Neural cell (in vitro differentiated cells): ENCODE data around the gene ARHGEF10L. TPM values are rescaled to one million over a fixed set of nuclear protein-coding genes. Genes with fewer than 3 reads are reported as not detected.

ENCODE experiments used
- H2AFZ ChIP-seq: fragments of 200-600, 300-800 bp; sonication (generic), shearing (Covaris generic); 2 replicates; pipeline ENCODE4 v1.6.0; 2014; ENCODE audit warnings: low read depth, mild to moderate bottlenecking, antibody characterized with exemption, low read length, moderate library complexity
- H3F3A ChIP-seq: fragments of 200-600 bp; shearing (Covaris generic); 2 replicates; pipeline ENCODE4 v1.6.1; 2016; ENCODE audit warnings: mild to moderate bottlenecking, moderate library complexity, mixed read lengths, antibody characterized with exemption, low read length; ENCODE audit not compliant: insufficient read depth, poor library complexity, severe bottlenecking
- H3K27ac ChIP-seq: fragments of 200-600, 300-800 bp; sonication (generic), shearing (Covaris generic); 2 replicates; pipeline ENCODE4 v1.5.1; 2014; ENCODE audit warnings: mild to moderate bottlenecking, low read length, moderate library complexity
- H3K27me3 ChIP-seq: fragments of 300-800, 200-600 bp; sonication (generic), shearing (Covaris generic); 2 replicates; pipeline ENCODE4 v1.6.0; 2014; ENCODE audit warnings: mild to moderate bottlenecking, low read depth, low read length, moderate library complexity; ENCODE audit not compliant: insufficient read depth
- H3K36me3 ChIP-seq: fragments of 300-800, 200-600 bp; sonication (generic), shearing (Covaris generic); 2 replicates; pipeline ENCODE4 v1.5.1; 2014; ENCODE audit warnings: mild to moderate bottlenecking, antibody characterized with exemption, low read length, moderate library complexity; ENCODE audit not compliant: insufficient read depth
- H3K4me2 ChIP-seq: fragments of 300-800, 200-600 bp; sonication (generic), shearing (Covaris generic); 2 replicates; pipeline ENCODE4 v1.6.0; 2014; ENCODE audit warnings: mild to moderate bottlenecking, low read length
- H3K4me3 ChIP-seq: fragments of 300-800, 200-600 bp; sonication (generic), shearing (Covaris generic); 2 replicates; pipeline ENCODE4 v1.5.1; 2014; ENCODE audit warnings: mild to moderate bottlenecking, low read length, moderate library complexity
- H3K79me2 ChIP-seq: fragments of 200-600 bp; shearing (Covaris generic); replicated peaks from 2 replicates; pipeline ENCODE4 v1.6.0; 2014; ENCODE audit warnings: mild to moderate bottlenecking, low read length, moderate library complexity; ENCODE audit not compliant: insufficient read depth
- H3K9ac ChIP-seq: fragments of 300-800, 200-600 bp; sonication (generic), shearing (Covaris generic); 2 replicates; pipeline ENCODE4 v1.6.1; 2016; ENCODE audit warnings: mild to moderate bottlenecking, low read length, mixed read lengths
- H3K9me2 ChIP-seq: fragments of 200-600 bp; shearing (Covaris generic); 2 replicates; pipeline ENCODE4 v1.6.1; 2016; ENCODE audit warnings: mild to moderate bottlenecking, low read length, mixed read lengths; ENCODE audit not compliant: insufficient read depth
- H3K9me3 ChIP-seq: fragments of 200-600, 300-800 bp; sonication (generic), shearing (Covaris generic); 2 replicates; pipeline ENCODE4 v1.6.1; 2016; ENCODE audit warnings: mild to moderate bottlenecking, mixed run types, low read length, moderate library complexity, mixed read lengths
- H4K20me1 ChIP-seq: fragments of 200-600 bp; shearing (Covaris generic); 2 replicates; pipeline ENCODE4 v1.6.1; 2016; ENCODE audit warnings: mild to moderate bottlenecking, mixed run types; ENCODE audit not compliant: insufficient read depth
- CTCF ChIP-seq: fragments of 450-650 bp; IDR thresholded peaks from 2 replicates; pipeline ENCODE4 v1.5.1; 2014; ENCODE audit warnings: antibody characterized with exemption, mild to moderate bottlenecking, moderate library complexity; ENCODE audit not compliant: poor library complexity, severe bottlenecking
- EP300 ChIP-seq: fragments of 450-650 bp; conservative IDR thresholded peaks from 2 replicates; pipeline ENCODE4 v1.6.1; 2014; ENCODE audit warnings: antibody characterized with exemption, mild to moderate bottlenecking, moderate library complexity; ENCODE audit not compliant: poor library complexity, severe bottlenecking
- EZH2 ChIP-seq: fragments of 200-600, 300-800 bp; shearing (Covaris generic), sonication (generic); IDR thresholded peaks from 2 replicates; pipeline ENCODE4 v1.6.1; 2014; ENCODE audit warnings: antibody characterized with exemption, low read length, borderline replicate concordance, mild to moderate bottlenecking; ENCODE audit not compliant: insufficient read depth, poor library complexity, severe bottlenecking
- MXI1 ChIP-seq: fragments of 450-650 bp; conservative IDR thresholded peaks from 2 replicates; pipeline ENCODE4 v1.6.1; 2014; ENCODE audit warnings: antibody characterized with exemption, mild to moderate bottlenecking; ENCODE audit not compliant: poor library complexity, severe bottlenecking
- POLR2AphosphoS5 ChIP-seq: IDR thresholded peaks from 2 replicates; pipeline ENCODE4 v1.6.1; 2012
- RAD21 ChIP-seq: fragments of 450-650 bp; conservative IDR thresholded peaks from 2 replicates; pipeline ENCODE4 v1.6.1; 2014; ENCODE audit warnings: antibody characterized with exemption, mild to moderate bottlenecking, moderate library complexity
- REST ChIP-seq: IDR thresholded peaks from 2 replicates; pipeline ENCODE4 v1.6.1; 2012; ENCODE audit warnings: borderline replicate concordance
- SMC3 ChIP-seq: fragments of 450-650 bp; conservative IDR thresholded peaks from 2 replicates; pipeline ENCODE4 v1.6.1; 2014; ENCODE audit warnings: antibody characterized with exemption, mild to moderate bottlenecking, moderate library complexity; ENCODE audit not compliant: poor library complexity
- TAF1 ChIP-seq: IDR thresholded peaks from 2 replicates; pipeline ENCODE4 v1.6.1; 2012; ENCODE audit warnings: low read depth
- polyA plus RNA-seq: library from polyadenylated mRNA; depleted of rRNA; stranded (reverse); fragments of >200 nt; gene quantifications from 2 replicates; pipeline ENCODE4 v1.2.3, GENCODE V29; 2014

The ARHGEF10L gene
- polyA plus RNA-seq, 1 donor from 2014 or later = 123 TPM

DNA sequence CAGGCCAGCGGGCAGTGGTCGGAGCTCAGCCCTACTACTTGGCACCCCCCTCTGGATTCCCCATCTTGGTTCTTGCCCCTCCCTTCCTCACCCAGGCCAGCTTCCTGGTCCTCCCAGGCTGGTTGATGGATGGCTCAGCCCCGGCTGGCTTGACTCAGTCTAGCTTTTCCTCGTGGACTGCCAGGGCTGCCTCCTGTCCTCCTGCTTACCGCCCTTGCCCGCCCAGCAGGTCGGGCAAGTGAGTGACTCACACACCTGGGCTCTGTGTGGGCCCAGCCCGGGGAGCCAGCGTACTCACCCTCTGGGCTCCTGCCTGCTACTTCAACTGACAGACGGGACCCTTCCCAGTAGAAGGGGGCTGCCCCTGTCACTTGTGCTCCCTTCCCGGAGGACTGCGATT is 19.5 kb upstream of the ARHGEF10L start:
- H3K9me3 ChIP-seq = no peaks in the 10 kb centered on the region
- no peaks in the 10 kb centered on the region for H3K36me3 ChIP-seq
- no peak overlapping the region for H3K4me3 ChIP-seq
- H3K9ac ChIP-seq = no peak overlapping the region
- H3K27me3 ChIP-seq = no peaks in the 10 kb centered on the region
- H3K79me2 ChIP-seq = no peaks in the 10 kb centered on the region
- TF ChIP-seq TAF1 = no peak
- TF ChIP-seq MXI1 = no peak
- no peak for TF ChIP-seq EP300
- TF ChIP-seq RAD21 = no peak
- no peak for TF ChIP-seq EZH2
- TF ChIP-seq POLR2AphosphoS5 = no peak
- TF ChIP-seq SMC3 = no peak
- TF ChIP-seq REST = no peak
- no peak for TF ChIP-seq CTCF
- H2AFZ ChIP-seq = no peak overlapping the region
- no peaks in the 10 kb centered on the region for H4K20me1 ChIP-seq
- no peaks in the 10 kb centered on the region for H3F3A ChIP-seq
- no peak overlapping the region for H3K27ac ChIP-seq
- no peaks in the 10 kb centered on the region for H3K9me2 ChIP-seq
- no peak overlapping the region for H3K4me2 ChIP-seq

DNA sequence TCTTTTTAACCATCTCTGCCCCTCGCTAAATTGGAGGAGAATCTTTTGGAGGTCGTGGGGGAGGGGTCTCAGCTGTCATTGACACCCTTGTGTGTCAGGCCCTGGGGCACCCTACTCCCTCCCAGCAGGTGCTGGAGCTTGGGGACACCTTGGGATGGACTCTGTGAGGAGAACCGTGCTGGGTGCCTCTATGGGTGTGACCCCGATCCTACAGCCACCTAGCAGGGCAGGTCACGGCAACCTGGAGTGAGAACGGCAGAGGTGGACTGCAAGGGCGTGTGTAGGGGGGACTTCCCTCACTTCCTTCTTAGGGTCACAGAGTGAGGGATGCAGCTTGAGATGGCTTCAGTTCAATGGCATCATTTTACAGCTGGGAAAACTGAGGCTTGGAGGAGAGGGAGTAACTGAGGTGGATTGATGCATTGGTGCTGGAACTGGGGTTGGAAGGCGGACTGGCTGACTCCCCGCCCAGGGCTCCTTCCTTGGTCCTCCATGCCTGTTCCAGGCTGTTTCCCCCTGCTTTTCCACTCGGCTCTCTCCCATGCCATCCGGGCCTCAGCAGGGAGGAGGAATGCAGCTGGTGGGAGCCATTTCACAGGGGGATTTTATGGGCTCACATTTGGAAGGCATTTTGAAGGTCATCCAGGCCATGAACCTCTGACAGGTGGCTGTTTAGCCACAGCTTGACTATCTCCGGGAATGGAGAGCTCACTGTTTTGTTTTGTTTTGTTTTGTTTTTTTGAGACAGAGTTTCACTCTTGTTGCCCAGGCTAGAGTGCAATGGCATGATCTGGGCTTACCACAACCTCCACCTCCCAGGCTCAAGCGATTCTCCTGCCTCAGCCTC is 18.8 kb upstream of the ARHGEF10L start:
- Histone ChIP-seq H3K9me3 (no peaks in the 10 kb centered on the region), H3F3A (no peaks in the 10 kb centered on the region), H3K27me3 (no peaks in the 10 kb centered on the region), H4K20me1 (no peaks in the 10 kb centered on the region), H3K4me2 (no peak overlapping the region), H3K4me3 (no peak overlapping the region), H3K36me3 (no peaks in the 10 kb centered on the region), H3K79me2 (no peaks in the 10 kb centered on the region), H3K9me2 (no peaks in the 10 kb centered on the region), H3K27ac (no peak overlapping the region), H2AFZ (no peak overlapping the region), H3K9ac (no peak overlapping the region)
- TF ChIP-seq TAF1 = no peak
- TF ChIP-seq REST = no peak
- TF ChIP-seq RAD21 = no peak
- TF ChIP-seq EP300 = no peak
- TF ChIP-seq POLR2AphosphoS5 = no peak
- TF ChIP-seq MXI1 = no peak
- TF ChIP-seq CTCF = no peak
- no peak for TF ChIP-seq EZH2
- no peak for TF ChIP-seq SMC3
